GM19372 (cell line): Measurements from ENCODE around the gene LIN7B.

Source experiments
- ATAC-seq: cut with Tn5 transposase; IDR thresholded peaks from one replicate; pipeline ENCODE4 v1.9.1; 2021; ENCODE audit warnings: mild to moderate bottlenecking, low read depth, moderate library complexity; ENCODE audit not compliant: unreplicated experiment

LIN7B gene

DNA sequence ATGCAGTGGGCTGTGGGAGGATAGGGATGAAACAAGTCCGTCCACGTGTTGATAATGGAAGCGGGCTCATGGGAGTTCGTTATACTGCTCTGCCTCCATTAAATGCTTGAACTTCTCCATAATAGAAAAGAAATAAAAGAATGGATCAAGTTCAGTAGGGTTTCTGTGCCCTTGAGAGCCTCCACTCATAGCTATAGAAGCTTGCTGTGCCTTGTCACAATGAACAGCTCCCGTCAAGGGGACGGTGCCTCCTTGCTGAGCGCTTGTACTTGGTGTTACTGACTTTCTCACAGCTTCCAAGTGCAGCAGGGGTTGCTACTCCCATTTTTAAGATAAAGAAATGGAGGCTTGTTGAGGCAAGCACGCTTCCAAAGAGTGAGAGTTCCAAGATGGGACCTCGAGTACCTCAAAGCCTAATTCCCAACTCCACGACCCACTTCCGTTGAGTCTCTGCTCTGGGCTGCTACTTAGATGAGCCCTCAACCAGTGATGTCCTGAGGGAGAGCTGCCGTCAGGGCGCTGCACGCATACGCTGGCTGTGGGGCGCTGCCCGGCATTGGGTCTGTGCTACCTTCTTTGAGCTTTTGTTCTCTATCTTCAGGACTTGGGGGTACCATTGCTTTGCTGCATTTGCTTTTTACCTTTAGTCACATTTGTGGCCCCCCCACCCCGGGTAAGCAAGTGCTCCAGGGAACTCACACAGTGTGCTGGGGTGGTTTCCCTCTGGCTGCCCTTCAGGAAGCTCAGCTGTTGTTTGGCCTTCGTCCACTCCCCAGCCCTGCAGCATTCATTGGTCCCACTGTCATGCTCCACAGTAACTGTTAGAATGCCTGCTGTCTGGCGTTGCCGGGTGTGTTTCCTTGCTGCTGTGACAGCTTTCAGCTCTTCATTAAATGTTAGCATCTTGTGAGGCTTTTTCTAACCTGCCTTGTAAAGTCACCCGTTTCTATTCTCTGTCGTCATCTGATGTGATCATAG, 19.4 kb upstream of the LIN7B start:
- ATAC-seq, result no peak

GRCh38 chr19:49097453-49098288, 16.5 kb upstream of the LIN7B start:
- no peak for ATAC-seq

DNA sequence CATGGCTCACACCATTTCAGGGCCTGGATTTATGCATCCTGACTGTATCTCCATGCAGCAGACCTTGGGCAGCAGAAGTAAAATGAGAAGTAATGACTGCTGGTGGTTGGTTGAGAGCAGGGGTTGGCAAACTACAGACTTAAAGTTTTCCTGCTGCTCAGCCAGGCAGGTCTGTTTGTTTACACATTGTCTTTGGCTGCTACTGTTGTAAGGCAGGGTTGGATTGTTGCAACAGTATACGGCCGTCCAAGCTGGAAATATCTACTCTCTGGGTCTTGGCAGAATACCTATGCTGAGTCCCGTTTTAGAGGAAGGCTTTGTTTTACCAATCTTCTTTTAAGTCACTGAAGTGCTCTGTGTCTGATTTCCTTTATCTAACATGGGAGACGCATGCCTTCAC, 15.4 kb upstream of the LIN7B start:
- no peak for ATAC-seq

GRCh38 chr19:49101160-49101559, 13.0 kb upstream of the LIN7B start:
- no peak for ATAC-seq

GRCh38 chr19:49102303-49102702, 11.9 kb upstream of the LIN7B start:
- ATAC-seq, result no peak

DNA sequence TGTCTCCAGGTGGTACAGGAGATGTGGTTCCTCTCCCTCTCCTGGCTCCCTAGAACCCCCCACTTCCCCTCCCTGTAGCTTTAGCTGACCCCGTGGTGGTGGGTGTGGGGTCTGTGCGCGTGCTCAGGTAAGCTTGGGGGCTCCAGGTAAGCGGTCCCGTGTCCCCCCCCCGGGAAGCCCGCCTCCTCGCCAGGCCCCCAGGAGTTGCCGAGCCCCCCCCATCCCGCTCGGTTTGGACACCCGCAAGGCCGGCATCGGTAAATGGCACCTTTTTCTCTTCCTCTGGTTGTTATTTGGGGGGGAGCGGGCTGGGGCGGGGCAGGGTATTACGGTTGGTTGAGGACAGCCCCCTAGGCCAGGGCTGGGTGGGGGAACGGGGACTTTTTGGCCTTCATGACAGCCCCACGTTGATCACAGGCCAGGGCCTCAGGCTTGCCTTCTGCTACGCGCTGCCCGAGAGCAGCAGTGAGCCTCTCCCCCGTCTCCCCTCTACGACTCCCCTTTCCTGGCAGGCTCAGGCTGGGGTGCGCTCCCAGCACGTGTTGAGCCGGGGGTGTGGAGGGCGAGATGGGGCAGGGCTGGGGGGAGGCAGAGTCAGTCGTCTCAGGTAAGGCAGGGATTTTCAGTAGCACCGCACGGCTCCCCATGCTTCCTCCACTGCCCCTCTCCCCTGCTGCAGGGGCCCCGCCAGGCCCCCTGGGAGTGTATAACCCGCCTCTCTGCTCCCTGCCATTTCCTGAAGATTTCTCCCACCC, 10.7 kb upstream of the LIN7B start:
- no peak for ATAC-seq

GRCh38 chr19:49104229-49104864, 9.8 kb upstream of the LIN7B start:
- ATAC-seq, result no peak

GRCh38 chr19:49106648-49107135, 7.5 kb upstream of the LIN7B start:
- no peak for ATAC-seq

DNA sequence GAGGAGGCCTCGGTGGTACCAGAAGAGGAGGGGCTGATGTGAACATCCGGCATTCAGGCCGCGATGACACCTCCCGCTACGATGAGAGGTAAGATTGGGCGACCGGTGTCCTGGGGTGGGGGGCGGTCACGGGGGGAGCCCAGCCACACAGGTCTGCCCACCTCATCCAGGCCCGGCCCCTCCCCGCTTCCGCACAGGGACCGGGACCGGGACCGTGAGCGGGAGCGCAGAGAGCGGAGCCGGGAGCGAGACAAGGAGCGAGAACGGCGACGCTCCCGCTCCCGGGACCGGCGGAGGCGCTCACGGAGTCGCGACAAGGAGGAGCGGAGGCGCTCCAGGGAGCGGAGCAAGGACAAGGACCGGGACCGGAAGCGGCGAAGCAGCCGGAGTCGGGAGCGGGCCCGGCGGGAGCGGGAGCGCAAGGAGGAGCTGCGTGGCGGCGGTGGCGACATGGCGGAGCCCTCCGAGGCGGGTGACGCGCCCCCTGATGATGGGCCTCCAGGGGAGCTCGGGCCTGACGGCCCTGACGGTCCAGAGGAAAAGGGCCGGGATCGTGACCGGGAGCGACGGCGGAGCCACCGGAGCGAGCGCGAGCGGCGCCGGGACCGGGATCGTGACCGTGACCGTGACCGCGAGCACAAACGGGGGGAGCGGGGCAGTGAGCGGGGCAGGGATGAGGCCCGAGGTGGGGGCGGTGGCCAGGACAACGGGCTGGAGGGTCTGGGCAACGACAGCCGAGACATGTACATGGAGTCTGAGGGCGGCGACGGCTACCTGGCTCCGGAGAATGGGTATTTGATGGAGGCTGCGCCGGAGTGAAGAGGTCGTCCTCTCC, 6.3 kb upstream of the LIN7B start:
- no peak for ATAC-seq

- no peak for ATAC-seq
These were observed 5.1 kb upstream of the LIN7B start for GRCh38 chr19:49109051-49109450.

- ATAC-seq, result no peak
These were observed 4.5 kb upstream of the LIN7B start for GRCh38 chr19:49109569-49110233.

GRCh38 chr19:49110567-49110966, 3.6 kb upstream of the LIN7B start:
- ATAC-seq, result no peak

DNA sequence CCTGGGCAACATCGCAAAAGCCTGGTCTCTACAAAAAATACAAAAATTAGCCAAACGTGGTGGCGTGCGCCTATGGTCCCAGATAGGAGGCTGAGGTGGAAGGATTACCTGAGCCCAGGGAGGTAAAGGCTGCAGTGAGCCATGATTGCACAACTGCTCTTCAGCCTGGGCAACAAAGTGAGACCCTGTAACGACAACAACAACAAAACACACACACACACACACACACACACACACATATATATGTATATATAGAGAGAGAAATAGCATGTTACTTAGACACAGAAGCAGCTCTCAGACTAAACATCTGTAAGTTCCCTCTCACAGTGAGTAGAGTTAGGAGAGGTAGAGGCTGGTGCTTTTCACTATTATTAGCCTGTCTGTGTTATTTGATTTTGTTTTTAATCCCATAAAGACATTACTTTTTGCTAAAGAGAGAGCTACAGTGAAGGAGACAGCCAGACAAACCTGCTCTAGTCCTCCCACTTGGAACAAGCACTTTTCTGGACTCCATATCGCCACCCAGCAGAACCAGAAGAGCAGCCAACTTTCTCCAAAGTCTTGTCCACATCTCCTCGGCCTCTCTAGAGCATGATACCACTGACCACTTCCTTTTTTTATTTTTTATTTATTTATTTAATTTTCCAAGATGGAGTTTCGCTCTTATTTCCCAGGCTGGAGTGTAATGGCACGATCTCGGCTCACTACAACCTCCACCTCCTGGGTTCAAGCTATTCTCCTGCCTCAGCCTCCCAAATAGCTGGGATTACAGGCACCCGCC, 2.8 kb upstream of the LIN7B start:
- no peak for ATAC-seq

GRCh38 chr19:49114630-49115363, 627 bp downstream of the LIN7B start:
- ATAC-seq, result no peak

DNA sequence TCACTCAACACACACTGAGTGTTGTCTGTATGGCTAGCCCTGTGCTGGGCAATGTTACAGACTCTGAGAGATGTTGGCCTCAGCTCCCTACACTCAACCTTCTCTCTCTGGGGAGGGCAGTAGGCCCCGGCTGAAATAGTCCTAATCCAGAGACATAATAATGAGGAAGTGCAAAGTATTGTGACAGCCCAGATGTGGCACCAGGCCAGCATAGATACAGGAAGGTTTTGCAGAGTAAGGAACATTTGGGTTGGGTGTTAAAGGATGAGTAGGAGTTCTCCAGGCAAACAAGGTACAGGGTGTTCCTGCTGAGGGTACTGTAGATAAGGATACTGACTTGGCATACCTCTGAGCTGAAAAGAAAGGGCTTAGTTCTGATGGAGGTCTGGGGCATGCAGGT, 2.4 kb downstream of the LIN7B start:
- ATAC-seq, result no peak

GRCh38 chr19:49117677-49118564, 3.8 kb downstream of the LIN7B start:
- ATAC-seq, result no peak
